Dedifferentiated amniotic fluid mesenchymal stem cell (primary cell): ENCODE data around the gene BPIFB6.

Experiments
- DNase-seq: peaks from one replicate; pipeline ENCODE4 v3.0.0-alpha.2; 2016; ENCODE audit errors: extremely low spot score

The BPIFB6 gene

DNA sequence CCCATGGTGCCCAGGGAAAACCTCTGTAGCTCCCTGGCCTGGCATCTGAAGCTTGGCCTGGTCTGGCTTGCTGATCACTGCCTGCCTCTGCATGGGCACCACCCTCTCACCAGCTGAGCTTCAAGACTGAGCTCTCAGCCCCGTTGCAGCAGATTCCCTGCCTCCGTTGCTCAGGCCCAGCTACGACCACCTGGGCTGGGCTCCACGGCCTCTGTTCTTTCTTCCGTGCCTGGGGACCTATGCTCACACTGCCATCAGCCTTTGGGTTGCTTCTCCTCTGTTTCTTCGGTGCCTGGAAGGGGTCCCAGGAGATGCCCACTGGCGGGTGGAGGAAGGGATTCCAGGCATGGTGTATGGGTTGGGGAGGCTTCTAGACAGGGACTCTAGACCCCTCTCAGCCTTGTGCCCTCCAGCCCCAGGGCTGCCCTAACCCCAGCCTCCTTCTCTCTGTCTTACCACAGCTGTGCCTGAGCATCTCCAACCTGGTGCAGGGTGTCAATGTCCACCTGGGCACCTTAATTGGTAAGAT lies 14.8 kb upstream of the BPIFB6 start:
- DNase-seq: no peak

GRCh38 chr20:33017542-33017941 lies 13.9 kb upstream of the BPIFB6 start:
- DNase-seq: no peak

DNA sequence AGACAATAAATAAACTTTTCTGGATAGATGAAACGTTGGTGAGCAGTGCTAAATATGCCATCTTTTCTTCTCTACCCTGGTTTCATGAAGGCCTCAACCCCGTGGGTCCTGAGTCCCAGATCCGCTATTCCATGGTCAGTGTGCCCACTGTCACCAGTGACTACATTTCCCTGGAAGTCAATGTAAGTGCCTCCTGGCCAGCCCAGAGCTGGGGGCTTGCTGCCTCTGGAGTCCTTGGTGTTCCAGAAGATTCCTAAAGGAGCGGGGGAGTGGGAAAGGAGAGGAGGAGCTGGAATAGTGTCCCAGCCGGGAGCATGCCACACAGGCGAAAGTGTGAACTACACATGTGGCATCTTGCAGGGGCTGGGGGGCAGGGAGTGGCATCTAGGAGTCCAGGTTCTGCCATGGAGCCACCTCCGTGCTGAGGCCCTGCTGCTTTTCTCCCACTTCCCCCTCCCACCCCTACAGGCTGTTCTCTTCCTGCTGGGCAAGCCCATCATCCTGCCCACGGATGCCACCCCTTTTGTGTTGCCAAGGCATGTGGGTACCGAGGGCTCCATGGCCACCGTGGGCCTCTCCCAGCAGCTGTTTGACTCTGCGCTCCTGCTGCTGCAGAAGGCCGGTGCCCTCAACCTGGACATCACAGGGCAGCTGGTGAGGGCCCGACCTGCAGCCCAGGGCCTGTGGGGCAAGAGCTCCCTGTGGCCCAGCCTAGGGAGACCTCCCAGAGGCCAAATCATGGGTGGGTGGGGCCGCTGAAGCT lies 13.1 kb upstream of the BPIFB6 start:
- no peak for DNase-seq

DNA sequence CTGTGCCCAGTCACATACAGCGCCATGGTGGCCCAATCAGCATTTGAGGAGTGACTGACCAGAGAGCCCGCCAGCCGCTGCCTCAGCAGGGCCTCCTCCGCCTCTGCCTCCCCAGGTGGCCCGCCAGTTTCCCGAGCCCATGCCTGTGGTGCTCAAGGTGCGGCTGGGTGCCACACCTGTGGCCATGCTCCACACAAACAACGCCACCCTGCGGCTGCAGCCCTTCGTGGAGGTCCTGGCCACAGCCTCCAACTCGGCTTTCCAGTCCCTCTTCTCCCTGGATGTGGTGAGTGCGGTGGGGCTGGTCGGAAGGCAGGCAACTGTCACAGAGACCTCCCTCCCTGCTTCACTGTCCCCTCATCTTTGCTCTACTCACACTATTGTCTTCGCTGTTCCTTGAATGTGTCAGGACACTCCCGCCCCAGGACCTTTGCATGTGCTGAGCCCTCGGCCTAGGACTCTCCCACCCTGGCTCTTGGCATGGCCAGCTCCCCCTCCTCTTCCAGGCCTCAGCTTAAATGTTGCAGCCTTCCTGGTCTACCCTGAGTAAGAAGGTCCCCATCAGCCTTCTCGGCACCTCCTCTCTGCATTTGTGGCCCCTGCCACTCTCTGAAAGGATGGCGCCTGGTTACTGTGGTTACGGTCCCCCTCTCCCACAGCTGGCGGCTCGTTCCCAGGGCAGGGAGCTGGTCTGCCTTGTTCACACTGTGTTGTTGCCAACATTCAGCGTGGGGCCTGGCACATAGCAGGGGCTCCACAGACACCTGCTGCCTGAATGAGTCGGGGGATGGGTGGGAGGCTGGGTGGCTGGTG lies 11.8 kb upstream of the BPIFB6 start:
- no peak for DNase-seq

- no peak for DNase-seq
Observed at GRCh38 chr20:33020278-33021161, 10.9 kb upstream of the BPIFB6 start.

GRCh38 chr20:33021879-33022278 lies 9.6 kb upstream of the BPIFB6 start:
- no peak for DNase-seq

DNA sequence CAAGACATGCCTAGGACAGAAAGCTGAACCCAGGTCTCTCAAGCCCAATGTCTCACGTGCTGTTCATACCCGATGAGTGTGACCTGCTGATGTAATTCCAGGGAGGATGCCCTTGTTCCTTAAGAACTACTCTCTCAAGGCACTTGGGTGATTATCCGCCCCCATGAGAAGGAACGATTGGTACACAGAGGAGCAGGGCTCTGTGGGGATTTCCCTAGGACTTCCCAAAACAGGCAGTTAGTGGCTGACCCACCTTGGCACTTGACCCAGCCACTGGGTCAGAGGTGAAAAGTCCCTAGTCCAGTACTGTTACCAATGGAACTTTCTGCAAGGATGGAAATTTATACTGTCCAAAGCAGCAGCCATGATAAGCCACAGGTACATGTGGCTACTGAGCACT lies 9.2 kb upstream of the BPIFB6 start:
- no peak for DNase-seq

DNA sequence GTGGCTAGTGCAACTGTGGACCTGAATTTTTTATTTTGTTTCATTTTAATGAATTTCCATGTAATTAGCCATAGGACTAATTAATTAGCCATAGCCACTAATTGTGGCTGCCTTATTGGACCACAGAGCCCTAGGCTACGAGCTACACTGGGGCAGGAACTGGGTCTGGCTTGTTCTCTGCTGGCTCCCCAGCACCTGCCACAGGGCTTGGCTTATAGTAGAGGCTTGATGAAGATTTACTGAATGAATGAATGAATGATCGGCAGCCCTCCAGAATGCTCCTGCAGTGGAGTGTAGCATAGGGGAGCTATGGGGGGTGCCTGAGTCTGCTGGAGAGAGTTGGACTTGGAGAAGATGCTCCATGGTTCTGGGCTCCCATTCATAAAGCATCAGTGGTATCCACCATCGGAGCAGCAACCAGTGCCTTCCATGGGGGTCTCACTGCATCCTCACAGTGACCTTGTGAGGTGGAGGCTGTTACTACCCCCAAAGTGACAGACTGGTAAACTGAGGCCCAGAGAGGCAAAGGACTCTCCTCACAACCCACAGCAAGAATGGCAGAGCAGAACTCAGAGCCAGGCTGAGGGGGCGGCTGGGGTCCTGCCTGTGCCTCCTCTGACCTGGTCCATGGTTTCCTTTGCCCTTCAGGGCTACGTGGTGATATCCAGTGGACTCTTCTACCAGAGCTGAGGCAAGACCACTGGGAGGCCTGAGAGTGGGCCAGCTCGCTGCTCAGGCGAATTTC lies 8.6 kb upstream of the BPIFB6 start:
- DNase-seq: no peak

- no peak for DNase-seq
Observed at GRCh38 chr20:33023439-33024242, 7.8 kb upstream of the BPIFB6 start.

- DNase-seq: no peak
Observed at GRCh38 chr20:33024243-33024560, 7.2 kb upstream of the BPIFB6 start.

- DNase-seq: no peak
Observed at GRCh38 chr20:33024609-33025317, 6.7 kb upstream of the BPIFB6 start.

- no peak for DNase-seq
Observed at GRCh38 chr20:33025318-33025876, 6.1 kb upstream of the BPIFB6 start.

- no peak for DNase-seq
Observed at GRCh38 chr20:33026072-33026778, 5.2 kb upstream of the BPIFB6 start.

- no peak for DNase-seq
Observed at GRCh38 chr20:33026779-33027759, 4.4 kb upstream of the BPIFB6 start.

GRCh38 chr20:33027769-33028751 lies 3.4 kb upstream of the BPIFB6 start:
- no peak for DNase-seq

GRCh38 chr20:33028875-33029274 lies 2.6 kb upstream of the BPIFB6 start:
- DNase-seq: no peak
